Thoracic aorta (tissue), 2 donors: Measurements from ENCODE around the gene SCIN. TPM values are rescaled to one million over a fixed set of nuclear protein-coding genes. Genes with fewer than 3 reads are reported as not detected.

Experiments used
- ATAC-seq: fragments of 150-250 bp; one replicate; pipeline ENCODE4 v1.8.0; 2017; ENCODE audit warnings: low read depth; ENCODE audit not compliant: insufficient number of reproducible peaks, low FRiP score
- DNase-seq: peaks from one replicate; pipeline ENCODE4 v3.0.0-alpha.2; 2020; ENCODE audit warnings: low spot score
- H3K27ac ChIP-seq, 2 donors: fragments of 200-600 bp; sonication (generic); 1 replicate in 1 of 2; 2 replicates in 1 of 2; pipeline ENCODE4 v1.5.1; 2016; ENCODE audit warnings: mild to moderate bottlenecking in 2 of 2, moderate library complexity in 2 of 2
- H3K27me3 ChIP-seq: fragments of 200-600 bp; sonication (generic); replicated peaks from 2 replicates; pipeline ENCODE4 v1.6.0; 2016; ENCODE audit warnings: mild to moderate bottlenecking; ENCODE audit not compliant: insufficient read depth
- H3K36me3 ChIP-seq: fragments of 200-600 bp; sonication (generic); one replicate; pipeline ENCODE4 v1.5.1; 2016
- H3K4me1 ChIP-seq, 2 donors: fragments of 200-600 bp; sonication (generic); 1 replicate in 1 of 2; 2 replicates in 1 of 2; pipeline versions ENCODE4 v1.5.1 to v1.6.0; 2016; ENCODE audit warnings: low read depth in 2 of 2, mild to moderate bottlenecking in 1 of 2; ENCODE audit not compliant: control insufficient read depth in 1 of 2
- H3K4me3 ChIP-seq: fragments of 200-600 bp; sonication (generic); 2 replicates; pipeline ENCODE4 v1.5.1; 2016; ENCODE audit warnings: mild to moderate bottlenecking
- H3K9me3 ChIP-seq: fragments of 200-600 bp; sonication (generic); 2 replicates; pipeline ENCODE4 v1.5.1; 2016
- CTCF ChIP-seq: fragments of 200-600 bp; sonication (generic); IDR thresholded peaks from one replicate; pipeline ENCODE4 v1.5.1; 2019; ENCODE audit warnings: antibody characterized with exemption
- total RNA-seq, 2 donors: library from RNA; depleted of rRNA; stranded (reverse); fragments of >200 nt; gene quantifications; one replicate each; pipeline versions ENCODE4 v1.1.0 to v1.2.3, GENCODE V29; 2016

Gene SCIN
- total RNA-seq, 2 donors from 2014 or later: 0.49 to 2.0 TPM

DNA sequence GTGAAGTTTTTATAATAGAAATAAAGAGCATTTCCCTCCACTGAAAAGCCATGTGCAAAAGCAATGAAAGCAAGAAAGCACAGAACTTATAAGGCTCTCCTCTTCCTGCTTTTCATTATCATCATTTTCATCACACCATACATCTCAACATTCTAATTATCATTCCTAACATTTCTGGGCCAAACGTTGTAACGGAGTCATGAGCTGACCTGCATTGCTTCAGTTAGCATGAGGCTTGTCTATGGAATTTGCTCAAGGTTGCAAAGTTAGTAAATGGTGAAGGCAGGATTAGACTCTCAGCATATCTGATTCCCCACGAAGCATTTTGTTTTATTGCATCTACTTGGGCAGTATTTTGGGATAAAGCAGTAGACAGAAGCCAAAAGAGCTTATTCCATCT is 11.4 kb downstream of the SCIN start:
- no peak overlapping the region for H3K27ac ChIP-seq
- no peaks in the 10 kb centered on the region for H3K27me3 ChIP-seq
- H3K9me3 ChIP-seq: no peaks in the 10 kb centered on the region
- DNase-seq (no peak), ATAC-seq (no peak)
- H3K36me3 ChIP-seq: no peaks in the 10 kb centered on the region
- H3K4me3 ChIP-seq: no peak overlapping the region
- peaks cover 0 to 5% of the 10 kb centered on the region in 2 donors for H3K4me1 ChIP-seq
- TF ChIP-seq CTCF: no peak

DNA sequence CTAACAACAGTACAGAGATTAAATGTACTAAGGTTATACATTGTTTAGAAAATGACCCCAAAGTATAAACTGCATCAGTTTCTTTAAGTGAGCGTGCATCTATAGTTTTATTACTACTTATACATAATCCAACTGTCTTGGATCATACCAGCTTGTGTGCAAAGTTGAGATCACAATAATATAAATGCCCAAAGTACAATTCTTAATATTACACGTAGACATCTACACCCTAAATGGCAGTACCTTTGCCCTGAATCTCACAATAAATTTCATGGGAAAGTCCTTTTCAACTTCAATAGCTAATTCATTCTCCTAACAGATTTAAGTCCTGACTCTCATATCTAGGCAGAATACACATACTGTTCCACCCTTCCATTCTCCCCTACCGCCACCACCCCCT is 11.8 kb downstream of the SCIN start:
- no peak for ATAC-seq

DNA sequence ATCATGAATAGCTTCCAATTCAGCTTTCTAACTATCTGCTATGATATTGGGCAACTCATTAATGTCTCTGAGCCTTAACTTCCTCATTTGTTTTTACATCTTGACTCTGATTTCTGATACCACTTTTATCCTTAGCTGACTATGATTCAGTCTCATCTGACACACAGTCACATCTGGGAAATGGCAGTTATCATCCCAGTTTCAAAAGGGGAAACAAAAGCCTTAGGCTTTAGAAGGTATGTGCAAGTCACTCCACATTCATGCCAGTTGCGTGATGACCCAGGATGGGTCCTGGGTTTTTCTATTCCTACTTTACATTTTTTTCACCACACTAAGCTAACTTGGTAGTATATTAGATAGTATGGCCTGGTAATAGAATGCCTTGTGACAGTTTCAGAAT is 12.7 kb downstream of the SCIN start:
- H3K4me3 ChIP-seq: no peak overlapping the region
- no peak overlapping the region for H3K27ac ChIP-seq
- no peak for TF ChIP-seq CTCF
- ATAC-seq (no peak), DNase-seq (no peak)
- H3K36me3 ChIP-seq: no peaks in the 10 kb centered on the region
- no peaks in the 10 kb centered on the region for H3K9me3 ChIP-seq
- no peaks in the 10 kb centered on the region for H3K27me3 ChIP-seq
- peaks cover 0 to 5% of the 10 kb centered on the region in 2 donors for H3K4me1 ChIP-seq

More for the DNA sequence above, 11.8 kb downstream of the SCIN start:
- no peaks in the 10 kb centered on the region for H3K9me3 ChIP-seq
- DNase-seq: no peak
- no peaks in the 10 kb centered on the region for H3K36me3 ChIP-seq
- no peaks in the 10 kb centered on the region for H3K27me3 ChIP-seq
- H3K27ac ChIP-seq: no peak overlapping the region
- peaks cover 0 to 5% of the 10 kb centered on the region in 2 donors for H3K4me1 ChIP-seq
- no peak overlapping the region for H3K4me3 ChIP-seq
- TF ChIP-seq CTCF: no peak

GRCh38 chr7:12583922-12584321 is 13.4 kb downstream of the SCIN start:
- Histone ChIP-seq H3K4me1 (peaks cover 0 to 5% of the 10 kb centered on the region in 2 donors), H3K9me3 (no peaks in the 10 kb centered on the region), H3K27ac (no peak overlapping the region), H3K4me3 (no peak overlapping the region), H3K27me3 (no peaks in the 10 kb centered on the region), H3K36me3 (no peaks in the 10 kb centered on the region)
- ATAC-seq (no peak), DNase-seq (no peak)
- TF ChIP-seq CTCF: no peak

- Histone ChIP-seq H3K4me1 (peaks cover 0 to 5% of the 10 kb centered on the region in 2 donors), H3K27ac (no peak overlapping the region), H3K9me3 (no peaks in the 10 kb centered on the region), H3K36me3 (no peaks in the 10 kb centered on the region), H3K4me3 (no peak overlapping the region), H3K27me3 (no peaks in the 10 kb centered on the region)
- ATAC-seq: no peak
- TF ChIP-seq CTCF: no peak
- DNase-seq: no peak
These were observed 14.4 kb downstream of the SCIN start for GRCh38 chr7:12584930-12585329.
